ENCODE data around the gene GHSR. TPM values are rescaled to one million over a fixed set of nuclear protein-coding genes. Genes with fewer than 3 reads are reported as not detected.

Gene GHSR
- polyA plus RNA-seq, 4 donors: not detected

GRCh38 chr3:172467170-172467824 is 19.0 kb upstream of the GHSR start:
- 82 to 91% (median 91%) methylated on average over 2 of the region's 2 CpGs for WGBS, 3 donors
- no peak overlapping the region for H3K4me3 ChIP-seq (ENCODE audit: low read depth in 1 of 3, low read length in 3 of 3)
- no peaks in the 10 kb centered on the region for H3K4me1 ChIP-seq (ENCODE audit: control insufficient read depth in 3 of 3, insufficient read depth in 2 of 3, low read depth in 1 of 3, low read length in 2 of 3)
- FAIRE-seq (no peak), DNase-seq (no peak)
- H3K9me3 ChIP-seq (ENCODE audit: control insufficient read depth in 2 of 2, insufficient read depth in 1 of 2, low read depth in 1 of 2, low read length in 1 of 2): peaks cover 0 to 4% of the 10 kb centered on the region in 2 donors
- no peaks in the 10 kb centered on the region for H3K36me3 ChIP-seq (ENCODE audit: control insufficient read depth in 3 of 3, insufficient read depth in 2 of 3, low read depth in 1 of 3, low read length in 3 of 3)
- H3K27ac ChIP-seq (ENCODE audit: low read depth in 1 of 3, low read length in 2 of 3): no peak overlapping the region
- H3K27me3 ChIP-seq (ENCODE audit: control insufficient read depth in 3 of 3, insufficient read depth in 3 of 3, low read length in 3 of 3): peaks cover 0 to 2% (median 0%) of the 10 kb centered on the region in 3 donors

GRCh38 chr3:172466553-172467130 is 18.4 kb upstream of the GHSR start:
- H3K27me3 ChIP-seq (ENCODE audit: control insufficient read depth in 3 of 3, insufficient read depth in 3 of 3, low read length in 3 of 3): peaks cover 0 to 2% (median 0%) of the 10 kb centered on the region in 3 donors
- H3K36me3 ChIP-seq (ENCODE audit: control insufficient read depth in 3 of 3, insufficient read depth in 2 of 3, low read depth in 1 of 3, low read length in 3 of 3): no peaks in the 10 kb centered on the region
- no peak overlapping the region for H3K27ac ChIP-seq (ENCODE audit: low read depth in 1 of 3, low read length in 2 of 3)
- WGBS, 3 donors: 77 to 88% (median 82%) methylated on average over 4 of the region's 4 CpGs
- peaks cover 0 to 2% of the 10 kb centered on the region in 2 donors for H3K9me3 ChIP-seq (ENCODE audit: control insufficient read depth in 2 of 2, insufficient read depth in 1 of 2, low read depth in 1 of 2, low read length in 1 of 2)
- H3K4me3 ChIP-seq (ENCODE audit: low read depth in 1 of 3, low read length in 3 of 3): no peak overlapping the region
- FAIRE-seq: no peak
- DNase-seq: no peak
- H3K4me1 ChIP-seq (ENCODE audit: control insufficient read depth in 3 of 3, insufficient read depth in 2 of 3, low read depth in 1 of 3, low read length in 2 of 3): no peaks in the 10 kb centered on the region

GRCh38 chr3:172465281-172465680 is 17.0 kb upstream of the GHSR start:
- Histone ChIP-seq H3K4me1 (ENCODE audit: control insufficient read depth in 3 of 3, insufficient read depth in 2 of 3, low read depth in 1 of 3, low read length in 2 of 3) (no peaks in the 10 kb centered on the region), H3K36me3 (ENCODE audit: control insufficient read depth in 3 of 3, insufficient read depth in 2 of 3, low read depth in 1 of 3, low read length in 3 of 3) (no peaks in the 10 kb centered on the region)
- no peak for DNase-seq

GRCh38 chr3:172464306-172464705 is 16.1 kb upstream of the GHSR start:
- no peak overlapping the region for H3K4me3 ChIP-seq (ENCODE audit: low read depth in 1 of 3, low read length in 3 of 3)
- H3K36me3 ChIP-seq (ENCODE audit: control insufficient read depth in 3 of 3, insufficient read depth in 2 of 3, low read depth in 1 of 3, low read length in 3 of 3): no peaks in the 10 kb centered on the region
- H3K27me3 ChIP-seq (ENCODE audit: control insufficient read depth in 3 of 3, insufficient read depth in 3 of 3, low read length in 3 of 3): peaks cover 0 to 2% (median 0%) of the 10 kb centered on the region in 3 donors
- 90 to 93% (median 90%) methylated on average over 6 of the region's 6 CpGs for WGBS, 3 donors
- no peaks in the 10 kb centered on the region for H3K9me3 ChIP-seq (ENCODE audit: control insufficient read depth in 2 of 2, insufficient read depth in 1 of 2, low read depth in 1 of 2, low read length in 1 of 2)
- DNase-seq (no peak), FAIRE-seq (no peak)
- H3K4me1 ChIP-seq (ENCODE audit: control insufficient read depth in 3 of 3, insufficient read depth in 2 of 3, low read depth in 1 of 3, low read length in 2 of 3): no peaks in the 10 kb centered on the region
- no peak overlapping the region for H3K27ac ChIP-seq (ENCODE audit: low read depth in 1 of 3, low read length in 2 of 3)

More at GRCh38 chr3:172465281-172465680, 17.0 kb upstream of the GHSR start:
- no peaks in the 10 kb centered on the region for H3K9me3 ChIP-seq (ENCODE audit: control insufficient read depth in 2 of 2, insufficient read depth in 1 of 2, low read depth in 1 of 2, low read length in 1 of 2)
- no peak overlapping the region for H3K27ac ChIP-seq (ENCODE audit: low read depth in 1 of 3, low read length in 2 of 3)
- FAIRE-seq: no peak
- no peak overlapping the region for H3K4me3 ChIP-seq (ENCODE audit: low read depth in 1 of 3, low read length in 3 of 3)
- H3K27me3 ChIP-seq (ENCODE audit: control insufficient read depth in 3 of 3, insufficient read depth in 3 of 3, low read length in 3 of 3): peaks cover 0 to 2% (median 0%) of the 10 kb centered on the region in 3 donors

- WGBS, 3 donors: 31 to 34% (median 32%) methylated on average over 5 of the region's 5 CpGs
- H3K27me3 ChIP-seq (ENCODE audit: control insufficient read depth in 3 of 3, insufficient read depth in 3 of 3, low read length in 3 of 3): no peaks in the 10 kb centered on the region
- H3K4me1 ChIP-seq (ENCODE audit: control insufficient read depth in 3 of 3, insufficient read depth in 2 of 3, low read depth in 1 of 3, low read length in 2 of 3): no peaks in the 10 kb centered on the region
- no peaks in the 10 kb centered on the region for H3K36me3 ChIP-seq (ENCODE audit: control insufficient read depth in 3 of 3, insufficient read depth in 2 of 3, low read depth in 1 of 3, low read length in 3 of 3)
- no peaks in the 10 kb centered on the region for H3K9me3 ChIP-seq (ENCODE audit: control insufficient read depth in 2 of 2, insufficient read depth in 1 of 2, low read depth in 1 of 2, low read length in 1 of 2)
- peak; percentile 50 to 58 for DNase-seq
- H3K27ac ChIP-seq (ENCODE audit: low read depth in 1 of 3, low read length in 2 of 3): no peak overlapping the region
- no peak for FAIRE-seq
- no peak overlapping the region for H3K4me3 ChIP-seq (ENCODE audit: low read depth in 1 of 3, low read length in 3 of 3)
Observed at GRCh38 chr3:172461530-172462138, 13.4 kb upstream of the GHSR start.

GRCh38 chr3:172456404-172456803 is 8.1 kb upstream of the GHSR start:
- Histone ChIP-seq H3K9me3 (ENCODE audit: control insufficient read depth in 2 of 2, insufficient read depth in 1 of 2, low read depth in 1 of 2, low read length in 1 of 2) (no peaks in the 10 kb centered on the region), H3K36me3 (ENCODE audit: control insufficient read depth in 3 of 3, insufficient read depth in 2 of 3, low read depth in 1 of 3, low read length in 3 of 3) (no peaks in the 10 kb centered on the region), H3K27ac (ENCODE audit: low read depth in 1 of 3, low read length in 2 of 3) (no peak overlapping the region), H3K27me3 (ENCODE audit: control insufficient read depth in 3 of 3, insufficient read depth in 3 of 3, low read length in 3 of 3) (peaks cover 0 to 10% (median 3%) of the 10 kb centered on the region in 3 donors), H3K4me1 (ENCODE audit: control insufficient read depth in 3 of 3, insufficient read depth in 2 of 3, low read depth in 1 of 3, low read length in 2 of 3) (no peaks in the 10 kb centered on the region), H3K4me3 (ENCODE audit: low read depth in 1 of 3, low read length in 3 of 3) (no peak overlapping the region)
- DNase-seq (no peak), FAIRE-seq (no peak)
- 91 to 96% (median 96%) methylated on average over 3 of the region's 3 CpGs for WGBS, 3 donors

- DNase-seq (no peak), FAIRE-seq (no peak)
- no peak overlapping the region for H3K4me3 ChIP-seq (ENCODE audit: low read depth in 1 of 3, low read length in 3 of 3)
- peaks cover 0 to 24% (median 12%) of the 10 kb centered on the region in 3 donors for H3K27me3 ChIP-seq (ENCODE audit: control insufficient read depth in 3 of 3, insufficient read depth in 3 of 3, low read length in 3 of 3)
- no peaks in the 10 kb centered on the region for H3K9me3 ChIP-seq (ENCODE audit: control insufficient read depth in 2 of 2, insufficient read depth in 1 of 2, low read depth in 1 of 2, low read length in 1 of 2)
- no peaks in the 10 kb centered on the region for H3K36me3 ChIP-seq (ENCODE audit: control insufficient read depth in 3 of 3, insufficient read depth in 2 of 3, low read depth in 1 of 3, low read length in 3 of 3)
- no peaks in the 10 kb centered on the region for H3K4me1 ChIP-seq (ENCODE audit: control insufficient read depth in 3 of 3, insufficient read depth in 2 of 3, low read depth in 1 of 3, low read length in 2 of 3)
- H3K27ac ChIP-seq (ENCODE audit: low read depth in 1 of 3, low read length in 2 of 3): no peak overlapping the region
Observed at GRCh38 chr3:172454180-172454579, 5.9 kb upstream of the GHSR start.

GRCh38 chr3:172449466-172450149 is 1.4 kb upstream of the GHSR start:
- H3K4me1 ChIP-seq (ENCODE audit: control insufficient read depth in 3 of 3, insufficient read depth in 2 of 3, low read depth in 1 of 3, low read length in 2 of 3): no peaks in the 10 kb centered on the region
- FAIRE-seq (no peak), DNase-seq (peak in 1 of 2 donors; percentile 52)
- no peak overlapping the region for H3K27ac ChIP-seq (ENCODE audit: low read depth in 1 of 3, low read length in 2 of 3)
- no peak overlapping the region for H3K4me3 ChIP-seq (ENCODE audit: low read depth in 1 of 3, low read length in 3 of 3)
- WGBS, 3 donors: 7 to 19% (median 17%) methylated on average over 34 of the region's 34 CpGs
- no peaks in the 10 kb centered on the region for H3K9me3 ChIP-seq (ENCODE audit: control insufficient read depth in 2 of 2, insufficient read depth in 1 of 2, low read depth in 1 of 2, low read length in 1 of 2)
- peaks cover 11 to 50% (median 31%) of the 10 kb centered on the region in 3 donors for H3K27me3 ChIP-seq (ENCODE audit: control insufficient read depth in 3 of 3, insufficient read depth in 3 of 3, low read length in 3 of 3)
- no peaks in the 10 kb centered on the region for H3K36me3 ChIP-seq (ENCODE audit: control insufficient read depth in 3 of 3, insufficient read depth in 2 of 3, low read depth in 1 of 3, low read length in 3 of 3)
